GM21360 (cell line): ENCODE results near the gene RTL5.

ENCODE experiments used
- ATAC-seq: cut with Tn5 transposase; IDR thresholded peaks from one replicate; pipeline ENCODE4 v1.9.1; 2021; ENCODE audit warnings: mild to moderate bottlenecking, moderate library complexity; ENCODE audit not compliant: unreplicated experiment

The RTL5 gene

GRCh38 chrX:72110051-72110875 lies 21.5 kb downstream of the RTL5 start:
- no peak for ATAC-seq

GRCh38 chrX:72108666-72109065 lies 23.0 kb downstream of the RTL5 start:
- ATAC-seq = no peak

DNA sequence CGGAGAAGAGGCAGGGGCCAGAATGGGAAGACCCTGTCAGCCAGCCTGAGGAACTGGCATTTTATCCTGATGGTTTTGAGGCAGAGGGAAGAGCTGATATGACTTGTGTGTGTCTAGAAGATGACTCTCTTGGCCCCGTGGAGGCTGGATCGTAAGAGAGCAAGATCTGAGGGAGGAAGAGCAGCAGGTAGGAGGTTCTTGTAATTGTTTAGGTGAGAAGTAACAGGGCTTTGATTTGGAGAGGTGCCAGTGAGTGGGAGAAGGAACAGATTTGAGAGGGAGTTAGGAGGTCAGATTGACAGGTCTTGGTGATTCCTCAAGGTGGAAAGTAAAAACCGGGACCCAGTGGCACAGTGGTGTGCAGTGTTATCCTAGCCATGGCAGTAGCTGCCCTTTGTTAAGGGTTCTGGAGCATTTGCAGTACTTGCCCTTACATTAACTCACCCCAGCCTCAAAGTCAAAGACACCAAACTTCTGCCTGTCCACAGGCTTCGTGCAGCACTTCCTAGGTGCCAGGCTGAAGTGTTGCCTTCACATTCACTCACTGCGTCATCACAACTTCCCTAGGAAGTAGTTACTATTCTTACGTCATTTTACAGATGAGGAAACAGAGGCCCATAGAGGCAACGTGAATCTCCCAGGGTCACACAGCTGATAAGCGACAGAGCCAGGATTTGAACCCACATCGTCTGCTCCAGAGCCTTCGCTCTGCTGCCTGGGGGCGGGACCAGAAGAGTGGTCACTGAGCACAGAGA lies 23.7 kb downstream of the RTL5 start:
- ATAC-seq = no peak

- no peak for ATAC-seq
These were observed 24.4 kb downstream of the RTL5 start for GRCh38 chrX:72107320-72107719.

DNA sequence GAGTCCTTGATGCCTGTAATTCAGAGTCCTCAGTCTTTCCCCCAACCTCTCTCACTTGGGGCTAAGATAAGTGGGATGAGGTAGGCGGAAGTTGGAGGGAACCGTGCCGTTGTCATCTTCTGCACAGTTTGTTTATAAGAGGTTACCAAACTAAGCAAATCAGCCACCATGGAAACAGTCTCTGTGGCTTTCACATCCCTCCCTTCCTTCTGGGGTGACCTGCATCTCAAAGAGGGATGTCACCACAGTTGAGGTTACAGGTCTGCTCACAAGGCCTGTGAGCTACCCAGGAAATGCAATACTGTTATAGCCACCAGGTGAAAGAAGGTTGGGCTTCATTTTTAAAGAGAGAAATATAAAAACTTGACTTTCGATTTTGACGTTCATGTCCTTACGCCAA lies 26.3 kb downstream of the RTL5 start:
- no peak for ATAC-seq

GRCh38 chrX:72102760-72103159 lies 29.0 kb downstream of the RTL5 start:
- no peak for ATAC-seq

- ATAC-seq = no peak
These were observed 29.6 kb downstream of the RTL5 start for GRCh38 chrX:72102126-72102525.

DNA sequence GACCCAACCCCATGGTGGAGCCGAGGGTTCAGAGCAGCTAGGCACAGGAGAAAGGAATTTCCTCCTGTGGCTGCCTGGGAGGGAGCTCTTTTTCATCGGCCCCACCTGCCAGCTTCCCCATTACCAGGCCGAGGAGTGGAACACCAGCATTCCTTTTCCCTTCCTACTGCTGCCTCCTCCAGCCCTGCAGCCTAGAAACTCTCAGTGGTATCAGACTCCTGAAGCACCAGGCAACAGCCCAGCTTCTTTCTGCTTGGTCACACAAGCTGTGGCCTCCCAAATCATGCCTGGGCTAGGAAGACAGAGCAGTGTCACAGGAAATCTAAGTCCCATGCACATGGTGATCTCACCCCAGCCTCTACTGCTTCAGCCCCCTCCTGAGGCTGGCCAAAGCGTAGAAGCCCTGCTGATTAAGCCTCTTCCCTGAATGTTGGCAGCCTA lies 30.1 kb downstream of the RTL5 start:
- no peak for ATAC-seq

- ATAC-seq = peak; percentile 72
These were observed 30.8 kb downstream of the RTL5 start for GRCh38 chrX:72100824-72101351.

DNA sequence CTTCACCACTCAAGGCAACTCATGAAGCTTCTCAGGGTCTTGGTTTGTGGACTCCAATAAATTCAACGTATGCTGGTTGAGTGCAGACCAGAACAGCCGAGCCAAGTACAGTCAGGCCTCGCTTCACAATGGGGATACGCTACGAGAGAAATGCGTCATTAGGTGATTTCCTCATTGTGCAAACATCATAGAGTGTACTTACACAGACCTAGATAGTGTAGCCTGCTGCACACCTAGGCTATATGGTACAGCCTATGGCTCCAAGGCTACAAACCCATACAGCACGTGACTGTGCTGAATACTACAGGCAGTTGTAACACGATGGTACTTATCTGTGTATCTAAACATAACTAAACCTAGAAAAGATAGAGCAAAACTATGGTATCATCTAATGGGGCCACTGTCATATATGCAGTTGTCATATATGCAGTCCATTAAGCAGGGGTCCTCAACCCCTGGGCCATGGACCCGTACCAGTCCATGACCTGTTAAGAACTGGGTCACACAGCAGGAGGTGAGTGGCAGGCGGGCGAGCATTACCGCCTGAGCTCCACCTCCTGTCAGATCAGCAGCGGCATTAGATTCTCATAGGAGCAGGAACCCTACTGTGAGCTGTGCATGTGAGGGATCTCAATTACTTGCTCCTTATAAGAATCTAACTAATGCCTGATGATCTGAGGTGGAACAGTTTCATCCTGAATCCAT lies 31.5 kb downstream of the RTL5 start:
- no peak for ATAC-seq

GRCh38 chrX:72097098-72097497 lies 34.6 kb downstream of the RTL5 start:
- ATAC-seq = no peak

- ATAC-seq = no peak
These were observed 36.3 kb downstream of the RTL5 start for GRCh38 chrX:72095370-72095769.

DNA sequence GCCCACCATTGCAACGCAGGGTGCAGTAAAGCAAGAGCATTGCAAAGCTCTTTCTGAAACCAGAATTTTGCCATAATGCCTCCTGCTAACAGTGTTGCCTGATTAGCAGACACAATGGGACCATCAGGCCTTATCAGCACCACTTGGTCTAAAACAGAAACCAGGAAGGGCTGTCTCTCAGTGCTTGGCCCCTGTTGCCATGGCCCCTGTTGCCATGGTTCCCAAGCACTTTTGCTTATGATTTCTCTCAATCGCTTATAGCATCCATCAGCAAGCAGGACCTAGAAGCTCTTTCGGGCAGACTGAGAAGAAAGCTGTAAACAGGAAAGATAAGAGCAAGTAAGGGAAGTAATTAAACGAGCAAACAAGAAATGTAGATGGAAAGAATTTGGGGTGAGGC lies 36.8 kb downstream of the RTL5 start:
- ATAC-seq = no peak

DNA sequence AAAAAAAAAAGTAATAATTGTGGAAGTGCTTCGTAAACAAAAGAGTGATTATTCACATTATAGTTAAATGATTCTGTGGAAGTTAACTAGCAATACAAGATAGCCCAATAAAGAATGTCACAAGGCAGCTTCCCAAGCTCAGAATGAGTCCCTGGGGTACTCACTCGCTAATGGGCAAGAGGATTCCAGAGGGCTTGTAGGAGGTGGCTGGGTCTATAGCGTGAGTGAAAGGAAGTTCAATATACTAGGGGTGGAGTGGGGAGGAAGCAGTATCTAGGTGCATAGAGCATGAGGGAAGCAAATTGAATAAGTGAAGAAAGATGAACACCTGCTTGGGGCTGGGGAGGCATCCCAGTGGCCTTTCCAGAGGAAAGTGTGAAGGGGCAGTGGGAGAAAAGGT lies 42.5 kb downstream of the RTL5 start:
- ATAC-seq = no peak

GRCh38 chrX:72088761-72089160 lies 43.0 kb downstream of the RTL5 start:
- no peak for ATAC-seq

GRCh38 chrX:72086995-72087394 lies 44.7 kb downstream of the RTL5 start:
- ATAC-seq = no peak

GRCh38 chrX:72084114-72084513 lies 47.6 kb downstream of the RTL5 start:
- no peak for ATAC-seq

- no peak for ATAC-seq
These were observed 48.4 kb downstream of the RTL5 start for GRCh38 chrX:72083291-72083690.

DNA sequence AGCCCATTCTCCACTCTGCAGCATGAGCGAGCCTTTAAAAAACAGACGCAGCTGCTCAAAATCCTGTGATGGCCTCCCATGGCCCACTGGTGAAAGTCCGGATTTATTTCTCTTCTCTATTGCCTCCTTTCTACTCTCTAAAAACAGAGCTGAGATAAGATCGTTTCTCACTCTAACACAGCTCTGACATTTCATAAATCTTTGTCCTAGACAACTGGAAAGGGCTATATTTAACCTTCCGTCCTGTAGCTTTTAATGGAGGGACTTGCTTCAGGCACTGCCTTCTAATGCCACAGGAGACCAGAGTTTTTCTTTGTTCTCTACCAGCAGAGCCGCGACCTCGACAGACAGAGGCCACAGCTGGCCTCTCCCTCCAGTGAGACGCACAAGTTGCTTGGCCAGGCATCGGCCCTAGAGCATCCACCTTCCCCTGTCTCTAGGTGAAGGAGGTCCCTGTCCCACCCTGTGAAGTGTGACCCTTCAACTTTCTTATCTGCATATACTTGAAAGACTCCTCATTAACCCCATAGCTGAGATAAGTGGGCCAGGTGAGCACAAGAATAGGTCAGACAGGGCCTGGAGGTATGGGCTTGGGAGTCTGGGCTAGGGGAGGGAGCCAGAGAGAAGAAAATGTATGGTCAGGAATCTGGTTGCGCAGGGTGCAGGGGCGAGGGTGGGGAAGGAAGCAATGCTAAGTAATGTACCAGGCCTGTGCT lies 50.0 kb downstream of the RTL5 start:
- no peak for ATAC-seq

DNA sequence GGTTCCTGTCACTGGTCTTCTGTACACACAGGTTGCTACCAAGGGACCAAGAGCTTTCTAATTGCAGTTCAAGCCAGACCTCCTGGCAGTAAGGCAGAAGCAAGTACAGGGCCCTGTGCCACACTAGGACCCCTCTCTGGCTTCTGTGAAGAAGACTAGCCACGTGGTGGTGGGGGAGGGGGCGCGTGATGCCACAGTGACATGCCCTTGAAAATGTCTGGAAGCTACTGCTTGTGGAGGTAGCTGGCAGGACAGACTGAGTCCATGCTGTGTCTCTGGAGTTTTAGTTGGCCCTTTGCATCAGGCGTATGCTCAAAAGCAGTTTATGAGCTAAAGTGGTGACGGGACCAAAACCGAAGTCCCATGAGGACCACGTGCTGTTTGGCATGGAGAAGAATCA lies 50.9 kb downstream of the RTL5 start:
- no peak for ATAC-seq

DNA sequence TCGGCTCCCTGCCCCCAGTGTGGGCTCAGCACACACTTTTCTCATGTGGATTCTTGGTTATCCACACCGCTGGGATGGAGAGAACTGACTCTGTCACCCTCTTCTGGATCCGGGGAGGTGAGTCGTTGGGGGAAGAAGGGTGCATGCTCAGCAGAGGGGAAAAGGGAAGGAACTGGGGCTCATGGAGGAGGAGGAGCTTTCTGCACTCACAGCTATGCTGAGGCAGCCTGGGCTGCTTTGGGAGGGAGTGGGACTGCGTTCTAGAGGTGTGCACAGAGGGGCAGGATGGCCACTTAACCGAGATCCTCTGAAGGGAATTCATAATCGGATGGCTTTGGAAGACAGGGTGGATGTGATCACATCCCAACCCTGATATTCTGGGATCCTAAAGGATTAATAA lies 51.6 kb downstream of the RTL5 start:
- no peak for ATAC-seq
